SK-N-SH treated with all-trans-retinoic acid at 6 μM for 48 hours (cell line): ENCODE results near the gene TMEM132D.

Experiments
- PATZ1 ChIP-seq: fragments of 250-450 bp; sonication (Bioruptor Pico); IDR thresholded peaks from 2 replicates; pipeline ENCODE4 v1.8.0; 2020; ENCODE audit warnings: mild to moderate bottlenecking, moderate library complexity, borderline replicate concordance
- ZNF8 ChIP-seq: fragments of 450-650 bp; formaldehyde crosslinking; IDR thresholded peaks from 2 replicates; pipeline ENCODE4 v1.5.0; 2020; ENCODE audit warnings: mild to moderate bottlenecking, moderate library complexity

DNA sequence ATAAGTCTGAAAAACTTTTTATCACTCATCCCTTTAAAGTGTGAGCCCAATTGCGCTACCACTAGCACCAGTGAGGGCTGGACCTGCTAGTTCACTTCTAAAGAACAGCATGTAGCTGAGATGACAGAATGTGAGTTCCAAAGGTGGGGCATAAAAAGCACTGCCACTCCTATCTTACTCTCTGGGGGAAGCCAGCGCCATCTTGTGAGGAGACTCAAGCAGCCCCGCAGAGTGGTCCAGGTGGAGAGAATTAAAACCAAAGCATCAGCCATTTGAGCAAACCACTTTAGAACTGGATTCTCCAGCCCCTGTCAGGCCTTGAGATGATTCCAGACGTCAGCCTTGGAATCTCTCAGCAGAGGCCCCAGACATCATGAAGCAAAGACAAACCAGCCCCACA is 39.9 kb downstream of the TMEM132D start:
- TF ChIP-seq ZNF8 (CRISPR knock-in tag) (no peak), PATZ1 (no peak)
